CD14-positive monocyte (primary cell): ENCODE measurements around the gene ERBB4. TPM values are rescaled to one million over a fixed set of nuclear protein-coding genes. Genes with fewer than 3 reads are reported as not detected.

Experiments
- DNase-seq, 3 donors: peaks; one replicate each; pipeline ENCODE4 v3.0.0-alpha.2; 2011 to 2022
- H2AFZ ChIP-seq: 2 replicates; pipeline ENCODE4 v1.6.0; 2012; ENCODE audit warnings: mild to moderate bottlenecking, low read depth, low read length, inconsistent platforms; ENCODE audit not compliant: insufficient read depth, poor library complexity, severe bottlenecking
- H3K27ac ChIP-seq, 2 donors: 1 replicate in 1 of 2; 2 replicates in 1 of 2; pipeline ENCODE4 v1.5.1; 2012 to 2013; ENCODE audit warnings: low read length in 2 of 2, control low read depth in 1 of 2, inconsistent platforms in 1 of 2, low read depth in 1 of 2, mild to moderate bottlenecking in 1 of 2
- H3K27me3 ChIP-seq, 2 donors: one replicate each; pipeline versions ENCODE4 v1.6.0 to v1.6.1; 2011 to 2013; ENCODE audit warnings: low read length in 2 of 2; ENCODE audit not compliant: control insufficient read depth in 2 of 2, insufficient read depth in 2 of 2
- H3K36me3 ChIP-seq, 2 donors: replicated peaks in 1 of 2; 1 replicate in 1 of 2; 2 replicates in 1 of 2; pipeline versions ENCODE4 v1.5.1 to v1.6.1; 2012 to 2013; ENCODE audit warnings: low read length in 2 of 2, control low read depth in 1 of 2, inconsistent platforms in 1 of 2, mild to moderate bottlenecking in 1 of 2; ENCODE audit not compliant: insufficient read depth in 2 of 2, control insufficient read depth in 1 of 2
- H3K4me1 ChIP-seq, 2 donors: 1 replicate in 1 of 2; 2 replicates in 1 of 2; pipeline versions ENCODE4 v1.5.1 to v1.6.1; 2012 to 2013; ENCODE audit warnings: low read length in 2 of 2, control low read depth in 1 of 2, inconsistent platforms in 1 of 2, mild to moderate bottlenecking in 1 of 2, moderate library complexity in 1 of 2; ENCODE audit not compliant: insufficient read depth in 2 of 2, control insufficient read depth in 1 of 2
- H3K4me2 ChIP-seq: replicated peaks from 2 replicates; pipeline ENCODE3; 2012; ENCODE audit warnings: low read length, moderate library complexity, mild to moderate bottlenecking; ENCODE audit not compliant: poor library complexity, severe bottlenecking; ENCODE audit errors: extremely low read depth
- H3K4me3 ChIP-seq, 3 experiments: fragments of 200-600 bp in 1 of 3; sonication (generic) in 1 of 3; replicated peaks in 1 of 3; 1 replicate in 2 of 3; 2 replicates in 1 of 3; pipeline ENCODE4 v1.5.1; 2011 to 2013; ENCODE audit warnings: low read length in 3 of 3, mild to moderate bottlenecking in 3 of 3, control low read depth in 2 of 3, low read depth in 2 of 3, inconsistent platforms in 1 of 3, moderate library complexity in 1 of 3
- H3K79me2 ChIP-seq: 2 replicates; pipeline ENCODE4 v1.6.0; 2012; ENCODE audit warnings: mild to moderate bottlenecking, control low read depth, inconsistent platforms, low read length, moderate library complexity; ENCODE audit not compliant: insufficient read depth
- H3K9ac ChIP-seq: 2 replicates; pipeline ENCODE4 v1.6.0; 2017; ENCODE audit warnings: low read length, mild to moderate bottlenecking; ENCODE audit not compliant: insufficient read depth, poor library complexity, severe bottlenecking
- H3K9me3 ChIP-seq, 2 donors: replicated peaks in 1 of 2; 1 replicate in 1 of 2; 2 replicates in 1 of 2; pipeline versions ENCODE4 v1.5.1 to v1.6.1; 2012 to 2013; ENCODE audit warnings: low read length in 2 of 2, control low read depth in 1 of 2; ENCODE audit not compliant: control insufficient read depth in 1 of 2, insufficient read depth in 1 of 2
- H4K20me1 ChIP-seq: 2 replicates; pipeline ENCODE4 v1.6.0; 2012; ENCODE audit warnings: mild to moderate bottlenecking, low read length, control low read depth, moderate library complexity; ENCODE audit not compliant: insufficient read depth
- H3K27ac Mint-ChIP-seq, 7 donors: one replicate each; pipeline ENCODE4 v1.8.0; 2020; ENCODE audit warnings: mild to moderate bottlenecking in 7 of 7, mixed read lengths in 7 of 7, moderate library complexity in 6 of 7, inconsistent platforms in 2 of 7
- H3K27me3 Mint-ChIP-seq, 3 donors: one replicate each; pipeline ENCODE4 v1.8.0; 2021 to 2022; ENCODE audit warnings: low read depth in 3 of 3, mild to moderate bottlenecking in 3 of 3, mixed read lengths in 3 of 3, moderate library complexity in 3 of 3, inconsistent platforms in 1 of 3
- H3K36me3 Mint-ChIP-seq, 2 donors: one replicate each; pipeline ENCODE4 v1.8.0; 2020; ENCODE audit warnings: mixed read lengths in 2 of 2, inconsistent platforms in 1 of 2, mild to moderate bottlenecking in 1 of 2
- H3K4me1 Mint-ChIP-seq: one replicate; pipeline ENCODE4 v1.8.0; 2020; ENCODE audit warnings: mild to moderate bottlenecking, mixed read lengths
- H3K4me3 Mint-ChIP-seq, 2 donors: one replicate each; pipeline ENCODE4 v1.8.0; 2020; ENCODE audit warnings: mild to moderate bottlenecking in 2 of 2, mixed read lengths in 2 of 2, moderate library complexity in 1 of 2
- H3K9me3 Mint-ChIP-seq, 7 donors: one replicate each; pipeline ENCODE4 v1.8.0; 2020 to 2022; ENCODE audit warnings: mixed read lengths in 7 of 7, mild to moderate bottlenecking in 6 of 7, moderate library complexity in 6 of 7, inconsistent platforms in 2 of 7
- WGBS: methylation state at CpG from one replicate; pipeline ENCODE4 v1.1.5; 2013; ENCODE audit warnings: missing lambda C conversion rate; ENCODE audit not compliant: insufficient coverage; 5-methylcytosine and 5-hydroxymethylcytosine counted together
- intact Hi-C, 2 donors: fragments of 100-400 bp; cut with micrococcal nuclease; formaldehyde crosslinking; loops; one replicate each; pipeline versions ENCODE4 v1.15.0 to v1.15.1; 2023
- polyA plus RNA-seq, 3 donors: library from polyadenylated mRNA; depleted of rRNA in 1 of 3; unstranded in 2 of 3; stranded (reverse) in 1 of 3; fragments of 300-500 nt in 2 of 3; fragments of >200 nt in 1 of 3; fragmentation: Illumina TruSeq in 2 of 3; gene quantifications; 1 replicate in 2 of 3; 2 replicates in 1 of 3; pipeline ENCODE4 v1.2.3, GENCODE V29; 2012 to 2021
- TF ChIP-seq, protein P1 (sequence below): fragments of 200-600 bp; IDR thresholded peaks from one replicate; pipeline ENCODE4 v1.8.0; 2022; ENCODE audit warnings: antibody characterized with exemption, mild to moderate bottlenecking

ERBB4 gene
- polyA plus RNA-seq, 3 donors = not detected

DNA sequence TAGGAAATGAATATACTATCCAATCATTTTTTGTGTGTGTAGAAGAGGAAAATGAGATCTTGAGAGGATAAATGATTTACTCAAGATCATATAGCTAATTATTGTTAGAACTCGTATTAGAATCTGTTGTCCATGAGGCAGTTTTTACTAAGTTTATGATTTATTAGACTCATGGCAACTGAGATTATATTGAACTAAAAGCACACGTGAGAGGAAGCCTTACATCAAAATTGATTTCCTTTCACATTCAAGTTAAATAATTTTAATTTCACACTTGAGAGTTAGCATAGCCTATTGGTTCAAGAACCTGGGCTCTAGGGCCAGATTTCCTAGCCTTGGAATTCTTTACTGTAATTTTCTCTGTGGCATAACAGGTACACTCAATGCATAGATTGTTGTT, 552.3 kb downstream of the ERBB4 start:
- Histone ChIP-seq H3K9ac (no peak overlapping the region), H3K79me2 (no peaks in the 10 kb centered on the region), H2AFZ (no peak overlapping the region), H3K27me3 (no peaks in the 10 kb centered on the region), H3K4me1 (no peaks in the 10 kb centered on the region), H3K9me3 (no peaks in the 10 kb centered on the region), H4K20me1 (no peaks in the 10 kb centered on the region), H3K4me2 (no peak overlapping the region), H3K4me3 (no peak overlapping the region), H3K27ac (no peak overlapping the region), H3K36me3 (no peaks in the 10 kb centered on the region)
- TF ChIP-seq, protein P1, sequence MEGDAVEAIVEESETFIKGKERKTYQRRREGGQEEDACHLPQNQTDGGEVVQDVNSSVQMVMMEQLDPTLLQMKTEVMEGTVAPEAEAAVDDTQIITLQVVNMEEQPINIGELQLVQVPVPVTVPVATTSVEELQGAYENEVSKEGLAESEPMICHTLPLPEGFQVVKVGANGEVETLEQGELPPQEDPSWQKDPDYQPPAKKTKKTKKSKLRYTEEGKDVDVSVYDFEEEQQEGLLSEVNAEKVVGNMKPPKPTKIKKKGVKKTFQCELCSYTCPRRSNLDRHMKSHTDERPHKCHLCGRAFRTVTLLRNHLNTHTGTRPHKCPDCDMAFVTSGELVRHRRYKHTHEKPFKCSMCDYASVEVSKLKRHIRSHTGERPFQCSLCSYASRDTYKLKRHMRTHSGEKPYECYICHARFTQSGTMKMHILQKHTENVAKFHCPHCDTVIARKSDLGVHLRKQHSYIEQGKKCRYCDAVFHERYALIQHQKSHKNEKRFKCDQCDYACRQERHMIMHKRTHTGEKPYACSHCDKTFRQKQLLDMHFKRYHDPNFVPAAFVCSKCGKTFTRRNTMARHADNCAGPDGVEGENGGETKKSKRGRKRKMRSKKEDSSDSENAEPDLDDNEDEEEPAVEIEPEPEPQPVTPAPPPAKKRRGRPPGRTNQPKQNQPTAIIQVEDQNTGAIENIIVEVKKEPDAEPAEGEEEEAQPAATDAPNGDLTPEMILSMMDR = no peak
- no peak overlapping the region for H3K27ac Mint-ChIP-seq
- DNase-seq = no peak
- no CpG with 5 or more reads among the region's 2 CpGs for WGBS
- no peaks in the 10 kb centered on the region for H3K27me3 Mint-ChIP-seq
- no peaks in the 10 kb centered on the region for H3K9me3 Mint-ChIP-seq
- no peaks in the 10 kb centered on the region for H3K4me1 Mint-ChIP-seq
- no peak overlapping the region for H3K4me3 Mint-ChIP-seq
- intact Hi-C loops = no loop called here
- no peaks in the 10 kb centered on the region for H3K36me3 Mint-ChIP-seq

DNA sequence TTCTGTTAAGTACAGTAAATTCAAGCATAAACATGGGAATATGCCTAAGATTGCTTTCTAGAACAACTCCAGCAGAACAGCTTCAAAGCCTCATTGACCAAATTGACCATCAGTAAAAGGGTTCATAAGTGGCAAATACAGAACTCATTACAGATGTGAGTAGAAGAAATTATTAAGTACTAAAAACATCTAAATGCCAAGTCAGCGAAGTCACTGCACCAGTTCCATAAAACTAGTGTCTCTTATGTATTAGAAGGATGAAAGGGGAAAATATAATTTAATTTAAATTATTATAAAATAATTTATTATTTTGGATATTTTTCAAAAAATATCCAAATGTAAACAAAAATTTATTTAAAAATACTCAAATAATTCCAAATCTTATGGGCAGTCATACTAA, 553.2 kb downstream of the ERBB4 start:
- TF ChIP-seq, protein P1 = no peak
- no peak overlapping the region for H3K27ac Mint-ChIP-seq
- Histone ChIP-seq H2AFZ (no peak overlapping the region), H3K4me2 (no peak overlapping the region), H3K9me3 (no peaks in the 10 kb centered on the region), H3K36me3 (no peaks in the 10 kb centered on the region), H3K79me2 (no peaks in the 10 kb centered on the region), H4K20me1 (no peaks in the 10 kb centered on the region), H3K27me3 (no peaks in the 10 kb centered on the region), H3K4me3 (no peak overlapping the region), H3K4me1 (no peaks in the 10 kb centered on the region), H3K9ac (no peak overlapping the region), H3K27ac (no peak overlapping the region)
- no peaks in the 10 kb centered on the region for H3K36me3 Mint-ChIP-seq
- no peak for DNase-seq
- no peak overlapping the region for H3K4me3 Mint-ChIP-seq
- no peaks in the 10 kb centered on the region for H3K4me1 Mint-ChIP-seq
- no CpG with 5 or more reads among the region's 1 CpG for WGBS
- H3K27me3 Mint-ChIP-seq = no peaks in the 10 kb centered on the region
- H3K9me3 Mint-ChIP-seq = no peaks in the 10 kb centered on the region
- intact Hi-C loops = no loop called here
